H1 (cell line): Measurements from ENCODE around the gene HIVEP3. TPM values are rescaled to one million over a fixed set of nuclear protein-coding genes. Genes with fewer than 3 reads are reported as not detected.

Source experiments
- BRCA1 ChIP-seq: IDR thresholded peaks from 2 replicates; pipeline ENCODE4 v1.6.1; 2012; ENCODE audit warnings: low read depth, low read length, improper control_type of control experiment
- RXRA ChIP-seq: IDR thresholded peaks from 2 replicates; pipeline ENCODE4 v1.6.1; 2011; ENCODE audit warnings: low read depth, mild to moderate bottlenecking, low read length, moderate library complexity; ENCODE audit not compliant: insufficient read depth
- polyA plus RNA-seq, 7 experiments: library from polyadenylated mRNA; depleted of rRNA in 3 of 7; stranded (reverse) in 5 of 7; unstranded in 2 of 7; fragments of >200 nt in 5 of 7; fragments of 200-250 nt in 2 of 7; gene quantifications; 1 replicate in 5 of 7; 2 replicates in 1 of 7; 4 replicates in 1 of 7; pipeline versions ENCODE4 v1.2.1 to v1.2.3, GENCODE V29; 2011 to 2013; ENCODE audit warnings: missing spikeins in 2 of 7, mixed read lengths in 2 of 7
- total RNA-seq: library from RNA; stranded (reverse); fragmentation: NEBNext Ultra II Directional; extraction: Animal tissue kit (Norgen Biotek cat#: 25700); gene quantifications from 2 replicates; pipeline ENCODE4 v1.2.1, GENCODE V29; 2021

Gene HIVEP3
- total and polyA plus RNA-seq, 2 of the 8 experiments (the other 6 are each of a cell fraction or from before 2014, with no cell fraction given), result 0.24 to 0.69 TPM

- TF ChIP-seq RXRA (no peak), BRCA1 (no peak)
- TF ChIP-seq, all 59 proteins: peak for 0
These were observed 217.7 kb downstream of the HIVEP3 start (continued) for GRCh38 chr1:41700986-41701535.
